ENCODE measurements around the gene TMSB10. TPM values are rescaled to one million over a fixed set of nuclear protein-coding genes. Genes with fewer than 3 reads are reported as not detected.

The TMSB10 gene
- total and polyA plus RNA-seq, 2 of the 13 experiments (the other 11 are each of a cell fraction or from before 2014, with no cell fraction given) = 665 to 708 TPM

GRCh38 chr2:84881581-84882413 is 23.7 kb upstream of the TMSB10 start (continued):
- TF ChIP-seq ZGPAT (CRISPR knock-in tag; IDR thresholded peaks at IDR 0.05) (peak; percentile 48; the same call in 1 of the 2 replicates), SMC3 (IDR thresholded peaks at IDR 0.05; ENCODE audit: low read length) (peak; percentile 77), RFX1 (IDR thresholded peaks at IDR 0.05) (no peak), SIN3A (IDR thresholded peaks at IDR 0.05; ENCODE audit: borderline replicate concordance, low read depth, low read length) (no peak), NKX3-1 (CRISPR knock-in tag; IDR thresholded peaks at IDR 0.05) (no peak), ZC3H4 (CRISPR knock-in tag; IDR thresholded peaks at IDR 0.05; ENCODE audit: borderline replicate concordance) (no peak), MTERF4 (CRISPR knock-in tag; IDR thresholded peaks at IDR 0.05) (0 out of 2 replicates have a peak, but pooled peaks have one; percentile 7), CEBPB (IDR thresholded peaks at IDR 0.05; ENCODE audit: borderline replicate concordance, low read depth, low read length) (no peak), ZNF432 (CRISPR knock-in tag; IDR thresholded peaks at IDR 0.05; ENCODE audit: borderline replicate concordance) (no peak), ZNF501 (CRISPR knock-in tag; IDR thresholded peaks at IDR 0.05) (0 out of 2 replicates have a peak, but pooled peaks have one; percentile 55), ZNF580 (CRISPR knock-in tag; IDR thresholded peaks at IDR 0.05; ENCODE audit: borderline replicate concordance, low read depth) (peak; percentile 71; the same call in 1 of the 2 replicates), ZNF674 (CRISPR knock-in tag; IDR thresholded peaks at IDR 0.05; ENCODE audit: low read depth) (no peak), MLX (CRISPR knock-in tag; IDR thresholded peaks at IDR 0.05) (no peak), UBTF (CRISPR knock-in tag; IDR thresholded peaks at IDR 0.05) (peak; percentile 29; the same call in 1 of the 2 replicates)
- TF ChIP-seq, protein P1, sequence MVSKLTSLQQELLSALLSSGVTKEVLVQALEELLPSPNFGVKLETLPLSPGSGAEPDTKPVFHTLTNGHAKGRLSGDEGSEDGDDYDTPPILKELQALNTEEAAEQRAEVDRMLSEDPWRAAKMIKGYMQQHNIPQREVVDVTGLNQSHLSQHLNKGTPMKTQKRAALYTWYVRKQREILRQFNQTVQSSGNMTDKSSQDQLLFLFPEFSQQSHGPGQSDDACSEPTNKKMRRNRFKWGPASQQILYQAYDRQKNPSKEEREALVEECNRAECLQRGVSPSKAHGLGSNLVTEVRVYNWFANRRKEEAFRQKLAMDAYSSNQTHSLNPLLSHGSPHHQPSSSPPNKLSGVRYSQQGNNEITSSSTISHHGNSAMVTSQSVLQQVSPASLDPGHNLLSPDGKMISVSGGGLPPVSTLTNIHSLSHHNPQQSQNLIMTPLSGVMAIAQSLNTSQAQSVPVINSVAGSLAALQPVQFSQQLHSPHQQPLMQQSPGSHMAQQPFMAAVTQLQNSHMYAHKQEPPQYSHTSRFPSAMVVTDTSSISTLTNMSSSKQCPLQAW (CRISPR knock-in tag; IDR thresholded peaks at IDR 0.05) = peak; percentile 51; the same call in 1 of the 2 replicates
- TF ChIP-seq, protein P2, sequence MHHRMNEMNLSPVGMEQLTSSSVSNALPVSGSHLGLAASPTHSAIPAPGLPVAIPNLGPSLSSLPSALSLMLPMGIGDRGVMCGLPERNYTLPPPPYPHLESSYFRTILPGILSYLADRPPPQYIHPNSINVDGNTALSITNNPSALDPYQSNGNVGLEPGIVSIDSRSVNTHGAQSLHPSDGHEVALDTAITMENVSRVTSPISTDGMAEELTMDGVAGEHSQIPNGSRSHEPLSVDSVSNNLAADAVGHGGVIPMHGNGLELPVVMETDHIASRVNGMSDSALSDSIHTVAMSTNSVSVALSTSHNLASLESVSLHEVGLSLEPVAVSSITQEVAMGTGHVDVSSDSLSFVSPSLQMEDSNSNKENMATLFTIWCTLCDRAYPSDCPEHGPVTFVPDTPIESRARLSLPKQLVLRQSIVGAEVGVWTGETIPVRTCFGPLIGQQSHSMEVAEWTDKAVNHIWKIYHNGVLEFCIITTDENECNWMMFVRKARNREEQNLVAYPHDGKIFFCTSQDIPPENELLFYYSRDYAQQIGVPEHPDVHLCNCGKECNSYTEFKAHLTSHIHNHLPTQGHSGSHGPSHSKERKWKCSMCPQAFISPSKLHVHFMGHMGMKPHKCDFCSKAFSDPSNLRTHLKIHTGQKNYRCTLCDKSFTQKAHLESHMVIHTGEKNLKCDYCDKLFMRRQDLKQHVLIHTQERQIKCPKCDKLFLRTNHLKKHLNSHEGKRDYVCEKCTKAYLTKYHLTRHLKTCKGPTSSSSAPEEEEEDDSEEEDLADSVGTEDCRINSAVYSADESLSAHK (CRISPR knock-in tag; IDR thresholded peaks at IDR 0.05; ENCODE audit: borderline replicate concordance) = no peak
- TF ChIP-seq, protein P3, sequence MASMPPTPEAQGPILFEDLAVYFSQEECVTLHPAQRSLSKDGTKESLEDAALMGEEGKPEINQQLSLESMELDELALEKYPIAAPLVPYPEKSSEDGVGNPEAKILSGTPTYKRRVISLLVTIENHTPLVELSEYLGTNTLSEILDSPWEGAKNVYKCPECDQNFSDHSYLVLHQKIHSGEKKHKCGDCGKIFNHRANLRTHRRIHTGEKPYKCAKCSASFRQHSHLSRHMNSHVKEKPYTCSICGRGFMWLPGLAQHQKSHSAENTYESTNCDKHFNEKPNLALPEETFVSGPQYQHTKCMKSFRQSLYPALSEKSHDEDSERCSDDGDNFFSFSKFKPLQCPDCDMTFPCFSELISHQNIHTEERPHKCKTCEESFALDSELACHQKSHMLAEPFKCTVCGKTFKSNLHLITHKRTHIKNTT (CRISPR knock-in tag; IDR thresholded peaks at IDR 0.05) = no peak

Data from HepG2 (cell line).